Heart left ventricle (tissue), 13 donors: ENCODE results near the gene PDIA6.

Source experiments
- POLR2A ChIP-seq, 2 donors: fragments of 450-650 bp; IDR thresholded peaks; one replicate each; pipeline ENCODE4 v1.6.1; 2017; ENCODE audit warnings: antibody characterized with exemption in 2 of 2, mild to moderate bottlenecking in 2 of 2, moderate library complexity in 2 of 2
- TF ChIP-seq, protein P1 (sequence below), 12 donors: fragments of 200-600 bp; sonication (generic) in 4 of 12; IDR thresholded peaks; one replicate each; pipeline versions ENCODE4 v1.5.0 to v1.8.0; 2018 to 2022; ENCODE audit warnings: antibody characterized with exemption in 12 of 12, mild to moderate bottlenecking in 5 of 12
- donor health status: ischemic (EF 13 %, LVEDD 7.1; RV severe dilation, severe dysfunction).
- donor health status: DM: no; HTN: yes; CAD: no.
- donor health status: DM: no; HTN: no; CAD: no.
- donor health status: ischemic (EF 25% LVEDD 6.9; RV normal size, moderate dysfunction).
- donor health status: ischemic (EF 25% LVEDD 5.7; RV mildly dilated, moderate dysfunction).
- donor health status: ischemic (EF 35%, LVEDD 5.7; RV mildly dilated, moderate dysfunction).
- donor health status: nonischemic (EF 11% LVEDD 7.7; RV severe dilation, severe dysfunction).
- donor health status: DM: yes; HTN: yes; CAD: no.
- donor health status: PGD.
- donor health status: ischemic (EF 29% LVEDD 5.4; RV normal size, mild dysfunction).
- donor health status: nonischemic (EF 23%, LVEDD 6.1; RV moderate dilation, normal function).

DNA sequence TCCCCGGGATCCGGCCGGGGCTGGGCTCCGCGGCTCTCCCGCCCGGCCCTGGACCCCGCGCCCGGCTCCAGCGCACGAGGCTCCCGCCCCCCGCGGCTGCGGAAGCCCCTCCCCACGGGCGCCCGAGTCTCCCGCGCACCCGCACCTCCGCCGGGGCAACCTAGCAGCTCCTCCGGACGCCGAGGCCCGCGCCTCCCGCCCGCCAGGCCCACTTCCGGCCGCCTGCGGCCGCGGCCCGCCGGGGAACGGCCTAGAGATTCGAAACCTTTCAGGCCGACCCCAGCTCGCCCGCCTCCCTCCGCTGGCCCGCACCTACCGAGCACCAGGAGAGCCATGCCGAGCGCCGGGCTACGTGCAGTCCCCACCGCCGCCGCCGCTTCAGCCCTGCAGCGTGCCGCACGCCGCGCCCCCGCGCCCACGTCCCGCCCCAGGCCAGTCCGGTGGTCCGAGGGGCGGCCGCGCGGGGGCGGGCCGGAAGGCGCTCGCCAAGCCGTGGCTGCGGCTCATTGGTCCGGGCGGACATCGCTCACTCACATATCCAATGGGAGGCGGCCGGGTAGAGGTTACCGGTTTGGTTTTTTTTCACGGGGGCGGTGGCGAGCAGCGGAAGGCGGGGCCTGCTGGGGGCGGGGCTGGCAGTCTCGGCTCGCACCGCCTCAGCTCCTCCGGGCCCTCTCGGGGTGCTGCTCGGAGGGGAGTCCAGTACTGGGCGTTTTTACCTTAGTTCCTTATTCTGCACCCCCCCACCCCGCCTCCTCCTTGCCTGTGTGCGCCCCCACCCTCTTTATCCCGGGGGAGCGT lies at the start of gene PDIA6:
- TF ChIP-seq, protein P1, sequence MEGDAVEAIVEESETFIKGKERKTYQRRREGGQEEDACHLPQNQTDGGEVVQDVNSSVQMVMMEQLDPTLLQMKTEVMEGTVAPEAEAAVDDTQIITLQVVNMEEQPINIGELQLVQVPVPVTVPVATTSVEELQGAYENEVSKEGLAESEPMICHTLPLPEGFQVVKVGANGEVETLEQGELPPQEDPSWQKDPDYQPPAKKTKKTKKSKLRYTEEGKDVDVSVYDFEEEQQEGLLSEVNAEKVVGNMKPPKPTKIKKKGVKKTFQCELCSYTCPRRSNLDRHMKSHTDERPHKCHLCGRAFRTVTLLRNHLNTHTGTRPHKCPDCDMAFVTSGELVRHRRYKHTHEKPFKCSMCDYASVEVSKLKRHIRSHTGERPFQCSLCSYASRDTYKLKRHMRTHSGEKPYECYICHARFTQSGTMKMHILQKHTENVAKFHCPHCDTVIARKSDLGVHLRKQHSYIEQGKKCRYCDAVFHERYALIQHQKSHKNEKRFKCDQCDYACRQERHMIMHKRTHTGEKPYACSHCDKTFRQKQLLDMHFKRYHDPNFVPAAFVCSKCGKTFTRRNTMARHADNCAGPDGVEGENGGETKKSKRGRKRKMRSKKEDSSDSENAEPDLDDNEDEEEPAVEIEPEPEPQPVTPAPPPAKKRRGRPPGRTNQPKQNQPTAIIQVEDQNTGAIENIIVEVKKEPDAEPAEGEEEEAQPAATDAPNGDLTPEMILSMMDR (IDR thresholded peaks at IDR 0.05), result peak in 4 of 12 donors; percentile 11 to 28 (median 20)
- peak in 1 of 2 donors; percentile 84 for TF ChIP-seq POLR2A (IDR thresholded peaks at IDR 0.05)
